DND-41 (cell line): ENCODE data around the gene TPD52L1.

Experiments used
- ATAC-seq: fragments of 200-7000 bp; cut with Tn5 transposase; 3 replicates; pipeline ENCODE4 v1.9.1; 2021; ENCODE audit warnings: low read depth; ENCODE audit not compliant: insufficient read depth
- DNase-seq: peaks from one replicate; pipeline ENCODE4 v3.0.0-alpha.2; 2020
- H2AFZ ChIP-seq: 2 replicates; pipeline ENCODE4 v1.6.0; 2012; ENCODE audit warnings: low read depth, low read length
- H3K27ac ChIP-seq: 2 replicates; pipeline ENCODE4 v1.5.1; 2012; ENCODE audit warnings: low read length, inconsistent platforms
- H3K27me3 ChIP-seq: fragments of 200-600 bp; sonication (generic); 2 replicates; pipeline ENCODE4 v1.6.0; 2012; ENCODE audit warnings: low read length, mild to moderate bottlenecking, inconsistent platforms; ENCODE audit not compliant: insufficient read depth, poor library complexity
- H3K36me3 ChIP-seq: 2 replicates; pipeline ENCODE4 v1.5.1; 2012; ENCODE audit warnings: low read length, inconsistent platforms; ENCODE audit not compliant: insufficient read depth
- H3K4me1 ChIP-seq: 2 replicates; pipeline ENCODE4 v1.5.1; 2012; ENCODE audit warnings: mild to moderate bottlenecking, low read length; ENCODE audit not compliant: insufficient read depth
- H3K4me2 ChIP-seq: 2 replicates; pipeline ENCODE4 v1.6.0; 2012; ENCODE audit warnings: mild to moderate bottlenecking, moderate library complexity, low read length, inconsistent platforms; ENCODE audit not compliant: insufficient read depth
- H3K4me3 ChIP-seq, 2 experiments: fragments of 200-600 bp in 1 of 2; shearing (Covaris generic) in 1 of 2; 2 replicates each; pipeline ENCODE4 v1.5.1; 2012 to 2016; ENCODE audit warnings: inconsistent platforms in 2 of 2, low read length in 2 of 2, mild to moderate bottlenecking in 2 of 2, low read depth in 1 of 2, moderate library complexity in 1 of 2
- H3K79me2 ChIP-seq: 2 replicates; pipeline ENCODE4 v1.6.0; 2012; ENCODE audit warnings: low read length, inconsistent platforms; ENCODE audit not compliant: insufficient read depth
- H3K9ac ChIP-seq: 2 replicates; pipeline ENCODE4 v1.6.0; 2012; ENCODE audit warnings: low read depth, mild to moderate bottlenecking, inconsistent platforms, low read length, moderate library complexity
- H3K9me3 ChIP-seq: 2 replicates; pipeline ENCODE4 v1.5.1; 2012; ENCODE audit warnings: low read length, moderate library complexity, mild to moderate bottlenecking, inconsistent platforms; ENCODE audit not compliant: insufficient read depth, severe bottlenecking
- H4K20me1 ChIP-seq: 2 replicates; pipeline ENCODE4 v1.6.0; 2012; ENCODE audit warnings: low read length; ENCODE audit not compliant: insufficient read depth
- EZH2 ChIP-seq: IDR thresholded peaks from 3 replicates; pipeline ENCODE4 v1.6.1; 2012; ENCODE audit warnings: borderline replicate concordance, low read depth, mild to moderate bottlenecking, moderate library complexity, low read length, inconsistent platforms; ENCODE audit not compliant: severe bottlenecking
- TF ChIP-seq, protein P1 (sequence below): IDR thresholded peaks from 2 replicates; pipeline ENCODE4 v1.5.1; 2012; ENCODE audit warnings: borderline replicate concordance, low read length, moderate library complexity, mild to moderate bottlenecking; ENCODE audit not compliant: poor library complexity, severe bottlenecking; ENCODE audit errors: extremely low read depth

TPD52L1 gene

GRCh38 chr6:125205931-125206330 lies 52.4 kb downstream of the TPD52L1 start:
- DNase-seq (no peak), ATAC-seq (no peak)
- Histone ChIP-seq H2AFZ (no peak overlapping the region), H3K36me3 (no peaks in the 10 kb centered on the region), H3K4me3 (no peak overlapping the region), H4K20me1 (no peaks in the 10 kb centered on the region; the same call in 1 of the 2 replicates), H3K27me3 (no peaks in the 10 kb centered on the region), H3K4me1 (no peaks in the 10 kb centered on the region), H3K9me3 (no peaks in the 10 kb centered on the region), H3K79me2 (no peaks in the 10 kb centered on the region), H3K9ac (no peak overlapping the region), H3K4me2 (no peak overlapping the region), H3K27ac (no peak overlapping the region)
- no peak for TF ChIP-seq EZH2
- TF ChIP-seq, protein P1, sequence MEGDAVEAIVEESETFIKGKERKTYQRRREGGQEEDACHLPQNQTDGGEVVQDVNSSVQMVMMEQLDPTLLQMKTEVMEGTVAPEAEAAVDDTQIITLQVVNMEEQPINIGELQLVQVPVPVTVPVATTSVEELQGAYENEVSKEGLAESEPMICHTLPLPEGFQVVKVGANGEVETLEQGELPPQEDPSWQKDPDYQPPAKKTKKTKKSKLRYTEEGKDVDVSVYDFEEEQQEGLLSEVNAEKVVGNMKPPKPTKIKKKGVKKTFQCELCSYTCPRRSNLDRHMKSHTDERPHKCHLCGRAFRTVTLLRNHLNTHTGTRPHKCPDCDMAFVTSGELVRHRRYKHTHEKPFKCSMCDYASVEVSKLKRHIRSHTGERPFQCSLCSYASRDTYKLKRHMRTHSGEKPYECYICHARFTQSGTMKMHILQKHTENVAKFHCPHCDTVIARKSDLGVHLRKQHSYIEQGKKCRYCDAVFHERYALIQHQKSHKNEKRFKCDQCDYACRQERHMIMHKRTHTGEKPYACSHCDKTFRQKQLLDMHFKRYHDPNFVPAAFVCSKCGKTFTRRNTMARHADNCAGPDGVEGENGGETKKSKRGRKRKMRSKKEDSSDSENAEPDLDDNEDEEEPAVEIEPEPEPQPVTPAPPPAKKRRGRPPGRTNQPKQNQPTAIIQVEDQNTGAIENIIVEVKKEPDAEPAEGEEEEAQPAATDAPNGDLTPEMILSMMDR, result no peak

GRCh38 chr6:125206389-125206788 lies 52.8 kb downstream of the TPD52L1 start:
- ATAC-seq (no peak), DNase-seq (no peak)
- Histone ChIP-seq H3K9me3 (no peaks in the 10 kb centered on the region), H3K4me2 (no peak overlapping the region), H3K4me1 (no peaks in the 10 kb centered on the region), H3K27me3 (no peaks in the 10 kb centered on the region), H3K36me3 (no peaks in the 10 kb centered on the region), H3K4me3 (no peak overlapping the region), H2AFZ (no peak overlapping the region), H3K9ac (no peak overlapping the region), H3K27ac (no peak overlapping the region), H4K20me1 (no peaks in the 10 kb centered on the region; the same call in 1 of the 2 replicates), H3K79me2 (no peaks in the 10 kb centered on the region)
- no peak for TF ChIP-seq EZH2
- TF ChIP-seq, protein P1, result no peak

GRCh38 chr6:125207956-125208355 lies 54.4 kb downstream of the TPD52L1 start:
- Histone ChIP-seq H2AFZ (no peak overlapping the region), H3K9ac (no peak overlapping the region), H4K20me1 (no peaks in the 10 kb centered on the region; the same call in 1 of the 2 replicates), H3K79me2 (no peaks in the 10 kb centered on the region), H3K4me1 (no peaks in the 10 kb centered on the region), H3K27me3 (no peaks in the 10 kb centered on the region), H3K36me3 (no peaks in the 10 kb centered on the region), H3K9me3 (no peaks in the 10 kb centered on the region), H3K27ac (no peak overlapping the region), H3K4me2 (no peak overlapping the region), H3K4me3 (no peak overlapping the region)
- no peak for DNase-seq
- no peak for ATAC-seq
- no peak for TF ChIP-seq EZH2
- TF ChIP-seq, protein P1, result no peak

DNA sequence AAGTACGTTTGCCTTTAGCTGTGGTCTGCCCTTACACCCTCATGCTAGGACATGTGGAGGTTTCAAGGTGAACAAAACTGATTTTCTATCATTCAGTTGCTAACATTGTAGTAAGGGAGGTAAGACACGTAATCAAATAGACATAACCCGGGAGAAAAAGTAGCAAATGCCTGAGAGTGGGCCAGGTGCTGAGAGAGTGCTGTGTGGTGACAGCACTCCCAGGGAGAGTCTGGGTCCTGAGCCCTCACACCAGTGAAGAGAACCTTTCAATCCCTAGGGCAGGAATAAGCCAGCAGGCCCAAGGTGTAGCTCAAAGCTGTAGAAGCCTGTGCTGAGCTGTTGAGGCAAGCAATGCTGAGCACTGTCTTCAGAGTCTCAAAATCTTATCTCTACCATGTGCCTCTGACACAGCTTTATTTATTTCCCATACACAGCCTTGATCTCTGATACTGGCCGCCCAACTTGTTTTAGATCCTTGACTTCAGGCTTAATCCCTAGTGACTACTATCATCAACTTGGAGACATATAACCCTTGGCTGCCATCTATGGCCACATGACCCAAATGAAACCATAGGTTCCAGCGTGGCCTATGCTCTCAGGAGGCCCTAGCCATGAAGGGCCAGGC lies 55.2 kb downstream of the TPD52L1 start:
- H3K27ac ChIP-seq, result no peak overlapping the region
- H3K4me1 ChIP-seq, result no peaks in the 10 kb centered on the region
- H3K79me2 ChIP-seq, result no peaks in the 10 kb centered on the region
- no peaks in the 10 kb centered on the region for H3K9me3 ChIP-seq
- H3K27me3 ChIP-seq, result no peaks in the 10 kb centered on the region
- no peak overlapping the region for H3K4me3 ChIP-seq
- DNase-seq, result no peak
- no peak overlapping the region for H2AFZ ChIP-seq
- ATAC-seq, result no peak
- H3K9ac ChIP-seq, result no peak overlapping the region
- no peak for TF ChIP-seq EZH2
- TF ChIP-seq, protein P1, result no peak
- no peaks in the 10 kb centered on the region; the same call in 1 of the 2 replicates for H4K20me1 ChIP-seq
- H3K36me3 ChIP-seq, result no peaks in the 10 kb centered on the region
- no peak overlapping the region for H3K4me2 ChIP-seq
